HUDEP-2 (cell line): ENCODE measurements around the gene ARFGEF2.

Experiments used
- DNase-seq, 76 experiments: peaks; one replicate each; lab custom pipeline; 2025; ENCODE audit not compliant: unreplicated experiment in 76 of 76; lab: John Stamatoyannopoulos, UW

ARFGEF2 gene

GRCh38 chr20:48898896-48899530, 22.5 kb upstream of the ARFGEF2 start:
- DNase-seq = no peak

- no peak for DNase-seq
These were observed 21.6 kb upstream of the ARFGEF2 start for GRCh38 chr20:48899881-48900280.

DNA sequence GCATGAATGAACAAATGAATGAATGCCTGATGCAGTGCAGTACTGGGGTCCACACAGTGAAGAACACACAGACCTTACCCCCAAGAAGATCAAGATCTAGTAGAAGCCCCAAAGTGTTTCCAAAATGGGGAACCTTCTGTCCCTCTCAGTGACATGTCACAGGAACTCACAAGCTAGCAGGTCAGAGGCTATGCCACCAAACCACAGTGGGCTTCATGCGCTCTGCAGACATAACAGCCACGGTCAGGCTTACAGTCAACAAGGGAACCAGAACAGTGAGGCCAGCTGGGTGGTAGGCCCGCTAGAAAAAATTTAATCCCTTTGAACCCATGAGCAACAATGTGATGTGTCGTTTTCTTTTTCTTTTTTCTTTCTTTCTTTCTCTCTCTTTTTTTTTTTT, 20.2 kb upstream of the ARFGEF2 start:
- no peak for DNase-seq

DNA sequence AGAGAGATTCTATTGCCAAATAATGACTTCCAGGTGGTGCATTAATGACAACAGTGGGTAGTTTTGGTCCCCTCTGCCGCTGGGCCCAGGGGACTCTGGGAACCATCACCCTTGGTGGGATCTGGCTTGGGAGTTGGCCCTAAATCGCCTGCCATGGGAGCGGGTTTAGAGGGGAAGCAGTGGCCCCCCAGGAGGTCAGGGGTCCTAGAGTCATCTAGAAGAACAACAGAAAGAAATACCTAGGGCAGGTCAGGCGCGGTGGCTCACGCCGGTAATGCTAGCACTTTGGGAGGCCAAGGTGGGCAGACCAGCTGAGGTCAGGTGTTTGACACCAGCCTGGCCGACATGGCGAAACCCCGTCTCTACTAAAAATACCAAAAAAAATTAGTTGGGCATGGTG, 17.8 kb upstream of the ARFGEF2 start:
- DNase-seq = no peak

DNA sequence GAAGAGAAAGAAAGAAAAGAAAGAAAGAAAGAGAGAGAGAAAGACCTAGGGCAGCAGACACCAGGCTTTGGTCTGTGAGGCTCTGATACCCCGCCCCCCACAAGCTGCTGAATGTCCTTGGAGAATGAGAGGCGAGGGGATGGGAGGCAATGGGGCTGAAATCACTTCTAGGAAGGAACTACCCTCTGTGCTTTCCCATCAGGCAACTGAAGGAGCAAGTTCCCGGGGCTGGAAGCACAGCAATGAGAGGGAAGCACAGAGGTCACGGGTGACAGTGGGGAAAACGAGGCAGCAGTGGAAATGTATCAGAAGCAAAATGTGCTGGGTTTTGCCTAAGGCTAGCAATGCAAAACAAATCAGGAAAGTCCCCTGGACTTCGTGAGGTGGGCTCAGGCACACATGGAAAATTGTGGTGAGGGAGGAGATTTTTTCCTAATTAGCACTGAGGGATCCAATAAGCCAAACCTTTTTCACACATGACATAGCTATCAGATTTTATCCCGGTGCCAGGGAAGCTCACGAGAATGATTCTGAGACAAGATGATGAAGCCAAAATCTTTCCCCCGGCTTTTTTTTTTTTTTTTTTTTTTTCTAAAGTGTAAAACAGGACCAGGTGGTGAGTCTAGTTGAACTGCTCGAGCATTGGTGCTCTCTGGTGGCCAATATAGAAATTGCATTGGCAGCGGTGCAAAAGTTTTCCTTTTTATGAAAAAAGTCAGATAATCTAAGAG, 16.8 kb upstream of the ARFGEF2 start:
- DNase-seq = peak in 53 of 76 experiments; percentile 5 to 75 (median 37)

GRCh38 chr20:48905297-48905647, 16.2 kb upstream of the ARFGEF2 start:
- DNase-seq = no peak

- no peak for DNase-seq
These were observed 15.2 kb upstream of the ARFGEF2 start for GRCh38 chr20:48906221-48906877.

DNA sequence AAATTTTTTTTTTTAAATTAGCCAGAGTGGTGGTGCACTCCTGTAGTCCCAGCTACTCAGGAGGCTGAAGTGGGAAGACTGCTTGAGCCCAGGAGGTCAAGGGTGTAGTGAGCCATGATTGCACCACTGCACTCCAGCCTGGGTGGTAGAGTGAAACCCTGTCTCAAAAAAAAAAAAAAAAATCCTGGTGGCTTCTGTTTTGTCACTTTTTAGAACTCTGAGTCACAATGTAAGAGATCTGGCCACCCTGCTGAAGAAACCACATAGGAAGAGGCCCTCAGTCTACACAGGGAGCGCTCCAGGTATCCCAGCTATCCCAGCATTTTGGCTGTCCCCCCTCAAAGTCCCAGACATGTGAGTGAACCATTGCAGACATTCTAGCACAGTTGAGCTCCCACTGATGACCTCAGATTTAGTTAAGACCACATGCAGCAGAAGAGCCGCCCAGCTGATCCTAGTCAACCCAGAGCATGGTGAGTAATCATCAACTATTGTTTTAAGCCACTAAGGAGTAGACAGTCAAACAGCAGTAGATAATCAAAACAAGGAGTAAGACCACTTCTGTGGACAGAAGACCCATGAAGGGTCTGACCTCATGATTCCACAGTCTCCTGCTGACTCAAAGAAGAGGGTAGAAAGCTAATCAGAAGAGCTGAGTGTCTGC, 12.7 kb upstream of the ARFGEF2 start:
- DNase-seq = no peak

DNA sequence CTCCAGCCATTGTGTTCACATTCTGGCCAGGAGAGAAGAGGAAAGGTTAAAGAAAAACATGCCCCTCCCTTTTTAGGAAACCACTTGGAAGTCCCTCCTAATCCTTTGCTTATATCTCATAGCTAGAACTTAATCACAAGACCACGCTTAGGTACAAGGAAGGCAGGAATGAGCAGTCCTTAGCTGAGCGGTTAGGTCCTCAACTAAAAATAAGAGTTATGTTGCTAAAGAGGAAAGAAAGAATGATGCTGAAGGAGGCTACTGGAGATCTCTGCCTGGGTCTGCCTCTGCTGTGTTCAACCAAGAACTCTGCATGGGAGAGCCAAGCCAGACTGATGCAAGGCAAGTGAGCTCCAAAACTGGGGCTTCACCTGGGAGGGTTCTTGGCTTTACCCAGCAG, 11.6 kb upstream of the ARFGEF2 start:
- no peak for DNase-seq

DNA sequence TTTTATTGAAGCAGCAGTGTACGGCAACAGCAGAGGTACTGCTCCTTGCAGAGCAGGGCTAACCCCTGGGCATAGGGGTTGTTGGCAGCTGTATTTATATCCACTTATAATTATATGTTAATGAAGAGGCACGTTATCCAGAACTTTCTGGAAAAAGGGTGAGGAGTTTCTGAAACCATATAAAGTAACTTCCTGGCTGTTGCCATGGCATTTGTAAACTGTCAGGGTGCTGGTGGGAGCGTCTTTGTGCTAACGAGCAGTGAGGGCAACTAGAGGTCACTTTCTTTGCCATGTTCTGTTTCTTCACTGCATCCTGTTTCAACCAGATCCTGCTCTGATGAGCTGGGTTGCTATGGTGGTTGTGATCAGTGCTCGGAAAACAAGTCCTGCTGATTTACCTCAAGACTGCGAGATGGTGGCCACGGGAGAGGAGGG, 11.1 kb upstream of the ARFGEF2 start:
- no peak for DNase-seq

- DNase-seq = no peak
These were observed 9.4 kb upstream of the ARFGEF2 start for GRCh38 chr20:48912065-48912464.

GRCh38 chr20:48916699-48917098, 4.8 kb upstream of the ARFGEF2 start:
- no peak for DNase-seq

GRCh38 chr20:48919336-48919881, 2.1 kb upstream of the ARFGEF2 start:
- DNase-seq = no peak

DNA sequence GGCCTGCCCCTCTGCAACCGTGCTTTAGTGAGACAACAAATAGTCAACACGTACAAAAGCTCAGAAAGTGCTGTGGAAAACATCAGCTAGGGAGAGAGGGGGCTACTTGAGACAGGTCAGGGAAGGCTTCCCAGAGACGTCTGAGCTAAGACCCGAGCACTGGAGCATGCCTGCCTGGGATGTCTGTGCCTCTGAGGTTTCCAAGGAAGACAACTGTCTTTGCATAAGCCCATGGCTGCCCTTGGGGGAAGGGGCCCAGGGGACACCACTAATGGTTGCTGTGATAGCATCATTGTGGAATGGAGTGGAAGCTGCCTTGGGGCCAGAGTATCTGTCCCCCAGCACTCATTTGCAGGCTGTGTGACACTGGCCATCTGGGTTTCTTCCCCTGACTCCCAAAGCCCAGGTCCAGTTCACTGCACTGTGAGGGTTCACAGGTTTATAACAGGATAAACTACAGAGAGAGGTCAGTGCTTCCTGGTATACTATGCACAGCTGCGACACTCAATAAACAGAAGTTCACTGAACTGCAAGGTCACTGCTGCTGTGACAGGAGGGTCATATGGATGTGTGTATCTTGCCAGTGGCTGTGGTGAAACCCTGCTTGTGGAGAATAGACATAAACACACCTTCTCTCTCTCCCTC, 1.5 kb upstream of the ARFGEF2 start:
- DNase-seq = peak in 1 of 76 experiments; percentile 3

DNA sequence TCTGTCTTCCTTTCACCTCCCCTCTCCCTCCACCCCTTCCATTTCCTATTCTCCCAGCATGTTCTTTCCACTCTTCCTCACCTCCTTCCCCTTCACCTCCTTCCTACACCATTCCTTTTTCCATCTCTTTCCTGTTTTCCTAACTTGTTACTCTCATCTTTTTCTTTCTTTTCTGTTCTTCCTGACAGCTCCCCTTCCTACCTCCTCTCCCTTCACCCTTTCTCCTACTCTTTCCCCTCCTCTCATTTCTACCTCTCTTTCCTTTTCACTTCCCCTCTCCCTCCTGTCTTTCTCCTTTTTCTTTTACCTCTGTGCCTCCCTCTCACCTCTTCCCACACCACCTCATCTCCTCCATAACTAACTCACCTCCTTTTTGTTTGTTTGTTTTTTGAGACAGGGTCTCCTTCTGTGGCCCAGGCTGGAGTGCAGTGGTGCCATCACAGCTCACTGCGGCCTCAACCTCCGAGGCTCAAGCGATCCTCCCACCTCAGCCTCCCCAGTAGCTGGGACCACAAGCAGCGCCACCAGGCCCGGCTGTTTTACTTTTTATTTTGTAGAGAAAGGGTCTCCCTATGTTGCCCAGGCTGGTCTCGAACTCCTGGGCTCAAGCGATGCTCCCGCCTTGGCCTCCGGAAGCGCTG, 864 bp upstream of the ARFGEF2 start:
- DNase-seq = no peak

DNA sequence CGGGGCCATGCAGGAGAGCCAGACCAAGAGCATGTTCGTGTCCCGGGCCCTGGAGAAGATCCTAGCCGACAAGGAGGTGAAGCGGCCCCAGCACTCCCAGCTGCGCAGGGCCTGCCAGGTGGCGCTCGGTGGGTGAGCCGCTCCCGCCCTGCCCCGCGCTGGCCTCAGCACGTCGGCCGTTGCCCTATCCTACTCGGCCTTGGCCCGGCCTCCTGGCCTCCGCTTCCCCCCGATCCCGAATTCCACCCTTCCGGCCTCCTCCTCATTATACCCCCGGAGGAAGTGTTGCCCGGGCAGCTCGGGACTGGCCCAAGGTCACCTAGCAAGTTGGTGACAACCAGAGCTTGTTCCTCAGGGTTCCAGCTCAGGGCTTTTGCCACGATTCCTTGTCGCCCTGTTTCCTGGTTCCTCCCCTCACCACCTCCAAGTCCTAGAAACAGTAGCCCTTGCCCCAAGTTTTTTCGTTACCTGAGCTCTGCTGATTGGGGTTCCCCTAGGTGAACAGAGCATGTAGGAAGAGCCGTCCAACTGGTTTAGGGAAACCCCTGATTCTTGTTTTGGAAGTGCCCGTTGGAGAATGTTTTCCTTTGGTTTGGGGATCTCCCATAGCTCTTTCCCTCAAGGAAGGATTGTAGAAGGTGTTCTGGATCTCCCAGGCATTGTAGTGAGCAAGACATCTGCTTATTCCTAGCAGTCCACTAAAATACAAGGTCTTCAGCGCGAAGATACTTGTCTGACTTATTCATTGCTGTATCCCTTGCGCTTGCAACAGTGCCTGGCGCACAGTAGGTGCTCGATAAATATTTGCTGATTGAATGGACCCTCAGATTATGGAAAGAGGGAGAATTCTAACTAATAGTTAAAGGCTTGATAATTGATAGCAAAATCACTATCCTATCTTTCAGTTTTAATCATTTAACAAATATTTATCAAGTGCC, 641 bp downstream of the ARFGEF2 start:
- DNase-seq = peak in 41 of 76 experiments; percentile 27 to 83 (median 60)

DNA sequence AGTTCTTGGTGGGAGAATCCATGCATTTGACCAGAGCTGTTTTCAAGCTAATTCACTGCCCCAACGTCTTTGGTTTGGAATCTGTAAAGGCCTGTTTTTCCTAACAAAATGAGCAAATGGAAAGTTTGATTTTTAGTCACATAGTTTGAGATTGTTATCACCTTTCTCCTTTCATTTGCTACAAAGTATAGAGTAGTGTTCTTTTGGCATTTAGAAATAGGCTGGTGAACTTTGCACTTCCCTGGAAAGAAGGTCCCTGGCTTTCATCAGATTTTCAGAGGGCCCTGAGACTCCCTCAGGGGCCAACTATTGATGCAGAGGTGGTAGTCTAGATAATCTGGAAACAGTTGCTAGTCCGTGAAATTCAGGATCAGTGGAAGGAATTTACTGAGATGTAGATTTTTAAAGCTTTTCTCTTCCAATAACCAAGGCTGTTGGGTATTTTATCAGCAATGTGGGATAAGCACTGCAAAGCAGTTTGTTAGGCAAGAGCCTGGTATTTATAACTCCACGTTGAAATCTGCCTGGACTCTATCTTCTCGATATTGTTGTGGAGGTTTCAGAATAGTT, 1.7 kb downstream of the ARFGEF2 start:
- no peak for DNase-seq

- DNase-seq = no peak
These were observed 3.2 kb downstream of the ARFGEF2 start for GRCh38 chr20:48924756-48925109.

- DNase-seq = no peak
These were observed 4.8 kb downstream of the ARFGEF2 start for GRCh38 chr20:48926267-48926666.
